ENCODE results near the gene B4GALNT3.

DNA sequence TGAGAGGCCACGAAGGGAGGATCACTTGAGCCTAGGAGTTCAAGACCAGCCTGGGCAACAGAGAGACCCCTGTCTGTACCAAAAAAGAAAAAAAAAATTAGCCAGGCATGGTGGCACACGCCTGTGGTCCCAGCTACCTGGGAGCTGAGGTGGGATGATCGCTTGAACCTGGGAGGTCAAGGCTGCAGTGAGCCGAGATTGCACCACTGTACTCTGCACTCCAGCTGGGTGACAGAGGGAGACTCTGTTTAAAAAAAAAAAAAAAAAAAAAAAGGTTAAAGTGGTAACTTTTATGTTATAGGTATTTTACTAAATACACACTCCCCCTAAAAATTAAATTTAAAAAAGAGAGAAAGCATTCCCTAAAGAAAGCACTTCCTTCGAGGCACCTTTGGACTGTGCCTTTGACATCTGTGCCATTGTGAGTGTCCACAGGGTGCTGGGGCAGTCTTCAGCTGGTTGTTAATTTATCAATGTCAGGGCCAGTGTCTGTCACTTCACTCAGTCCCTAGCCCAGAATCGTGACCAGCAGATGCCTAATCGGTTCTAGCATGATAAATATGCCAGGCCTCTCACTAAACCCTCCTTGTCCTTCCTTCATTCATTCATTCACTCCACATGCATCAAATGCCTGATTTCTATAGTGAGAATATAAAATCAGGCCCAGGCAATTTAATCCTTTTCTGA lies 63.1 kb downstream of the B4GALNT3 start:
- no peak for TF ChIP-seq YY1 (IDR thresholded peaks at IDR 0.05; ENCODE audit: insufficient read depth, insufficient read length)
- no peak for TF ChIP-seq ZNF274 (IDR thresholded peaks at IDR 0.05; ENCODE audit: low read depth, low read length)

Measured in NT2/D1 (cell line).